ENCODE measurements around the gene CELF4.

GRCh38 chr18:37548679-37549289 lies 16.8 kb downstream of the CELF4 start:
- TF ChIP-seq POLR2A (IDR thresholded peaks at IDR 0.05) (no peak), CTCF (IDR thresholded peaks at IDR 0.05) (no peak)

Measured in lower leg skin (tissue), 3 donors.